ENCODE measurements around the gene ACTA2. TPM values are rescaled to one million over a fixed set of nuclear protein-coding genes. Genes with fewer than 3 reads are reported as not detected.

Gene ACTA2
- total RNA-seq, 4 donors from 2014 or later = 340 to 708 (median 458) TPM

DNA sequence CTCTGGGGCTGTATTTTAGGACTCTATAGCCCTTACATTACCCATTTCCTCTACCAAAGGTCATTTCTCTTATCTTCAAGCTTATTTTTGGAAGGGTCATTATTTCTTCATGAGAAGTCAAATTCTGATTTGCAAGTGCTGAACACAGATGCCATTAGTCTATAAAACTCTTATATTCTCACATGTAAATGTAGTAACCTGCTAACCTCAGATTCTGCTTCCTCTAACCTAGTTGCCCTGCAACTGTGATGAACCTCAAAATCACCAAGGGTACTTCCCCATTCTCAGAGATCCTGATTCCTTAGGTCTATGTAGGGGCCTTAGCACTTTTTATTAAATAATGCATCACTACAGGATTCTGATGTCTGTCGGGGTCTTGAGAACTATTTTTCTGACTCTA lies 44.4 kb upstream of the ACTA2 start:
- Histone ChIP-seq H3K9me3 (no peaks in the 10 kb centered on the region), H3K4me1 (peaks cover 0 to 64% (median 14%) of the 10 kb centered on the region in 4 donors), H3K27me3 (no peaks in the 10 kb centered on the region), H3K4me3 (no peak overlapping the region), H3K27ac (peak overlapping the region in 2 of 4 donors; percentile 18 to 31), H3K36me3 (no peaks in the 10 kb centered on the region)
- TF ChIP-seq POLR2A (IDR thresholded peaks at IDR 0.05) = no peak
- TF ChIP-seq, protein P1, sequence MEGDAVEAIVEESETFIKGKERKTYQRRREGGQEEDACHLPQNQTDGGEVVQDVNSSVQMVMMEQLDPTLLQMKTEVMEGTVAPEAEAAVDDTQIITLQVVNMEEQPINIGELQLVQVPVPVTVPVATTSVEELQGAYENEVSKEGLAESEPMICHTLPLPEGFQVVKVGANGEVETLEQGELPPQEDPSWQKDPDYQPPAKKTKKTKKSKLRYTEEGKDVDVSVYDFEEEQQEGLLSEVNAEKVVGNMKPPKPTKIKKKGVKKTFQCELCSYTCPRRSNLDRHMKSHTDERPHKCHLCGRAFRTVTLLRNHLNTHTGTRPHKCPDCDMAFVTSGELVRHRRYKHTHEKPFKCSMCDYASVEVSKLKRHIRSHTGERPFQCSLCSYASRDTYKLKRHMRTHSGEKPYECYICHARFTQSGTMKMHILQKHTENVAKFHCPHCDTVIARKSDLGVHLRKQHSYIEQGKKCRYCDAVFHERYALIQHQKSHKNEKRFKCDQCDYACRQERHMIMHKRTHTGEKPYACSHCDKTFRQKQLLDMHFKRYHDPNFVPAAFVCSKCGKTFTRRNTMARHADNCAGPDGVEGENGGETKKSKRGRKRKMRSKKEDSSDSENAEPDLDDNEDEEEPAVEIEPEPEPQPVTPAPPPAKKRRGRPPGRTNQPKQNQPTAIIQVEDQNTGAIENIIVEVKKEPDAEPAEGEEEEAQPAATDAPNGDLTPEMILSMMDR (IDR thresholded peaks at IDR 0.05) = no peak
- TF ChIP-seq EP300 (IDR thresholded peaks at IDR 0.05) = no peak
- DNase-seq (ENCODE audit: low spot score in 2 of 2) = no peak
- WGBS, 2 donors = 89 to 95% methylated on average over 1 of the region's 1 CpG

DNA sequence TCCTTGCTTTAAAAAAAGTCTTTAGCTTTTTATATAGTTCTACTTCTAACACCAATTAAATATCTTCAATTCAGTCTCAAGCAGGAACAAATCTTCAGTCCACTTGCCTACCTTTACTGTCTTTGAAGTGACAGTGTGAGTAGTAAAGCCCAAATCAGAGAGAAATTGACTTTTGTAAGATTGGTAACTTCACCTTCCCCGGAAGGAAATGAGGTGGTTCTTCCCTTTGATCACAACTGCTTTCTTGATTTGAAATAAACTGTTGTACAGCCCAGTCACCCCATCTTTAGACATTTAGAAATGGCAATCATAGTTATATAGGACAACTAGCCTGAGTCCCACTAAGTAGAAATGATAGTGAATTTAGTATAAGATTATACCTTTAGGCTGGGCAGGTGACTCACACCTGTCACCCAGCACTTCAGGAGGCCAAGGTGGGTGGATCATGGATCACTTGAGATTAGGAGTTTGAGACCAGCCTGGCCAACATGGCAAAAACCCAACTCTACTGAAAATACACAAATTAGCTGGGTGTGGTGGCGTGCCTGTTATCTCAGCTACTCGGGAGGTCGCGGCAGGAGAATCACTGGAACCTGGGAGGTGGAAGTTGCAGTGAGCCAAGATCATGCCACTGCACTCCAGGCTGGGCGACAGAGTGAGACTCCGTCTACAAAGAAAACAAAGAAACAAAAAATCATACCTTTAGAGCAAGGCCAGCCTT lies 42.7 kb upstream of the ACTA2 start:
- TF ChIP-seq POLR2A (IDR thresholded peaks at IDR 0.05) = no peak
- TF ChIP-seq, protein P1 (IDR thresholded peaks at IDR 0.05) = no peak
- TF ChIP-seq EP300 (IDR thresholded peaks at IDR 0.05) = no peak
- DNase-seq (ENCODE audit: low spot score in 2 of 2) = no peak
- WGBS, 2 donors = 86% methylated on average over 7 of the region's 7 CpGs
- Histone ChIP-seq H3K27me3 (no peaks in the 10 kb centered on the region), H3K36me3 (no peaks in the 10 kb centered on the region), H3K4me3 (no peak overlapping the region), H3K9me3 (no peaks in the 10 kb centered on the region), H3K27ac (peak overlapping the region in 3 of 4 donors; percentile 16 to 62 (median 54)), H3K4me1 (peaks cover 0 to 49% (median 10%) of the 10 kb centered on the region in 4 donors)

DNA sequence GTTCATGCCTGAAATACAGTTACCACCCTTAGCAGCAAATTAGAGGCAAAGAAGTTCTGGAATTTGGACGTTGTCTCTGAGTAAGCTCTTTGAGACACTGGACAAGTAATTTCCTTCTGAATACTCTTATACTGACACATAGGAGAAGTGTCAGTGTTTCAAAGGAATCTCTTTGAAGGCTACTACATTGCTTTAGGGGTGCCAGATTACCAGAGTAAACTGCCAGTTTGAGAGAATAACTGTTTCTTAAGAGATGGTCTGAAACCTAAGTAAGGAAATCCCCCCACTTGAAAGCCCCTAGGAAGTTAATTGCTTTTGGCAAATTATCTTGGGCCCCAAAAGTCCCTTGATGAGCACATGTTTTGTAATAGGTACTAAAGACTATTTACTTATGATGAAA lies 41.4 kb upstream of the ACTA2 start:
- Histone ChIP-seq H3K4me1 (peaks cover 0 to 61% (median 18%) of the 10 kb centered on the region in 4 donors), H3K27ac (peak overlapping the region; percentile 19 to 98 (median 97))
- WGBS, 2 donors = 30 to 41% methylated on average over 1 of the region's 1 CpG

DNA sequence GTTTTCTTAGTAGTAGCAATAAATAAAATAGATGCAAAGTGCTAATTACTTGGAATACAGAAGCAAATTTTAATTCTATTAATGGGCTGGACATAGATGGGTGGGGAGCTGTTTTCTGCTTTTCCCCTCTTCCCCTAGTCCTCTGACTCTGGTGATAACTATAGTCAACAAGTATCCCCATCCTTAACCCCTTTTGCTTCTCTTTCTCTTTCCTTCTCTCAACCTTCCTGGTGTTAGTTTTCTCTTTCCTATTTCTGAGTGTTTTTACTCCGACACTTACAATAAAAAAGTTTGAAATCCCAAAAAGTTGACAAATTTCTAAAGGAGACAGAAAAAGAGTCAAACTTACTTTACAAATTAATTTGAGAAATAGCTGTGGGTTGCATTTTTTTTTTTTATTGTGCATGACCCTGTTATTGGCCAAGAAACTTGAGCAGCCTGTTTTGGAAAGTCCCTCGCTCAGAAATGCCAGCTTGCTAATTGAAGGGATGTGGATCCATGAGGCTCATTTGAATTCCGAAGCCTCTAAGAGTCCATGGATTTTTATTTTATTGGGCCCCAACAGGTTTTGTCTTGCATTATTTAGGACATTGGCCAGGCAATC lies 40.5 kb upstream of the ACTA2 start:
- peaks cover 0 to 67% (median 18%) of the 10 kb centered on the region in 4 donors for H3K4me1 ChIP-seq
- no peaks in the 10 kb centered on the region for H3K9me3 ChIP-seq
- TF ChIP-seq POLR2A (IDR thresholded peaks at IDR 0.05) (no peak), EP300 (IDR thresholded peaks at IDR 0.05) (peak in 1 of 2 donors; percentile 6)
- TF ChIP-seq, protein P1 (IDR thresholded peaks at IDR 0.05) = no peak
- peak overlapping the region in 3 of 4 donors; percentile 72 to 90 (median 87) for H3K4me3 ChIP-seq
- H3K27me3 ChIP-seq = no peaks in the 10 kb centered on the region
- DNase-seq (ENCODE audit: low spot score in 2 of 2) = no peak
- H3K36me3 ChIP-seq = no peaks in the 10 kb centered on the region
- 36 to 53% methylated on average over 3 of the region's 3 CpGs for WGBS, 2 donors
- H3K27ac ChIP-seq = peak overlapping the region; percentile 31 to 98 (median 97)

More for the DNA sequence above, 41.4 kb upstream of the ACTA2 start:
- no peak for TF ChIP-seq EP300 (IDR thresholded peaks at IDR 0.05)
- TF ChIP-seq, protein P1 (IDR thresholded peaks at IDR 0.05) = no peak
- TF ChIP-seq POLR2A (IDR thresholded peaks at IDR 0.05) = no peak
- Histone ChIP-seq H3K27me3 (no peaks in the 10 kb centered on the region), H3K4me3 (peak overlapping the region in 1 of 4 donors; percentile 90), H3K9me3 (no peaks in the 10 kb centered on the region), H3K36me3 (no peaks in the 10 kb centered on the region)
- no peak for DNase-seq (ENCODE audit: low spot score in 2 of 2)

DNA sequence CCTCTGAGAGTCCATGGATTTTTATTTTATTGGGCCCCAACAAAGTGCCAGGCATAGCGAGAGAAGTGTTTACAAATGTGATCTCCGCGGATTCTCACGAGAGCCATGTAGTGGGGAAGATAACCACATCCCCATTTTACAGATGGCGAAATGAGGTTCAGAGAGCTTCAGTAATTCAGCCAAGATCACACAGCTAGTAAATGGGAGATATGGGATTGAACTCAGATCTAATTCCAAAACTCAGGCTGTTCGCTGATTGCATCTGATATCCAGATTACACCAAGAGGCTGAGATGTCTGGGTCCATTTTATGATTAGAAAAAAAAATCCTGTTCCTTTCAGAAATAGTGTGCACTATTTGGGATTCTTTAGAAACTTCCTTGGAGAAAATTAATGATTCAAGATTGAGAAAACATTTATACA lies 39.3 kb upstream of the ACTA2 start:
- 9 to 15% methylated on average over 6 of the region's 6 CpGs for WGBS, 2 donors
- TF ChIP-seq, protein P1 (IDR thresholded peaks at IDR 0.05) = no peak
- no peak for TF ChIP-seq POLR2A (IDR thresholded peaks at IDR 0.05)
- no peak for TF ChIP-seq EP300 (IDR thresholded peaks at IDR 0.05)

More for the DNA sequence above, 39.3 kb upstream of the ACTA2 start:
- Histone ChIP-seq H3K4me3 (peak overlapping the region; percentile 72 to 90 (median 86)), H3K27ac (peak overlapping the region; percentile 88 to 98 (median 97)), H3K36me3 (no peaks in the 10 kb centered on the region), H3K27me3 (no peaks in the 10 kb centered on the region), H3K9me3 (no peaks in the 10 kb centered on the region), H3K4me1 (peaks cover 0 to 63% (median 18%) of the 10 kb centered on the region in 4 donors)
- DNase-seq (ENCODE audit: low spot score in 2 of 2) = no peak

Measured in tibial nerve (tissue), 4 donors.